Heart left ventricle (tissue), 13 donors: ENCODE data around the gene BHLHA9.

Source experiments
- POLR2A ChIP-seq, 2 donors: fragments of 450-650 bp; IDR thresholded peaks; one replicate each; pipeline ENCODE4 v1.6.1; 2017; ENCODE audit warnings: antibody characterized with exemption in 2 of 2, mild to moderate bottlenecking in 2 of 2, moderate library complexity in 2 of 2
- TF ChIP-seq, protein P1 (sequence below), 12 donors: fragments of 200-600 bp; sonication (generic) in 4 of 12; IDR thresholded peaks; one replicate each; pipeline versions ENCODE4 v1.5.0 to v1.8.0; 2018 to 2022; ENCODE audit warnings: antibody characterized with exemption in 12 of 12, mild to moderate bottlenecking in 5 of 12
- donor health status: ischemic (EF 13 %, LVEDD 7.1; RV severe dilation, severe dysfunction).
- donor health status: DM: no; HTN: yes; CAD: no.
- donor health status: DM: no; HTN: no; CAD: no.
- donor health status: ischemic (EF 25% LVEDD 6.9; RV normal size, moderate dysfunction).
- donor health status: ischemic (EF 25% LVEDD 5.7; RV mildly dilated, moderate dysfunction).
- donor health status: ischemic (EF 35%, LVEDD 5.7; RV mildly dilated, moderate dysfunction).
- donor health status: nonischemic (EF 11% LVEDD 7.7; RV severe dilation, severe dysfunction).
- donor health status: DM: yes; HTN: yes; CAD: no.
- donor health status: PGD.
- donor health status: ischemic (EF 29% LVEDD 5.4; RV normal size, mild dysfunction).
- donor health status: nonischemic (EF 23%, LVEDD 6.1; RV moderate dilation, normal function).

DNA sequence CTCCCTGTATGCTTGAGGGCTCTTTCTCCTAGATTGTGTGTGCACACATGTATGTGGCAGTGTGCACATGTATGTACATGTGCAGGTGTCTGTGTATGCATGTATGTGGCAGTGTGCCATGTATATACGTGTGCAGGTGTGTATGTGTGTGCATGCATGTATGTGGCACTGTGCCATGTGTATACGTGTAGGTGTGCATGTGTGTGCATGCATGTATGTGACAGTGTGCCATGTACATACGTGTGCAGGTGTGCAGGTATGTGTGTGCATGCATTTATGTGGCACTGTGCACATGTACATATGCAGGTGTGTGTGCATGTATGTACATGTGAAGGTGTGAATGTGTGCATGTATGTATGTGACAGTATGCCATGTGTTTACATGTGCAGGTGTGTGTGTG lies 43.9 kb upstream of the BHLHA9 start:
- TF ChIP-seq, protein P1, sequence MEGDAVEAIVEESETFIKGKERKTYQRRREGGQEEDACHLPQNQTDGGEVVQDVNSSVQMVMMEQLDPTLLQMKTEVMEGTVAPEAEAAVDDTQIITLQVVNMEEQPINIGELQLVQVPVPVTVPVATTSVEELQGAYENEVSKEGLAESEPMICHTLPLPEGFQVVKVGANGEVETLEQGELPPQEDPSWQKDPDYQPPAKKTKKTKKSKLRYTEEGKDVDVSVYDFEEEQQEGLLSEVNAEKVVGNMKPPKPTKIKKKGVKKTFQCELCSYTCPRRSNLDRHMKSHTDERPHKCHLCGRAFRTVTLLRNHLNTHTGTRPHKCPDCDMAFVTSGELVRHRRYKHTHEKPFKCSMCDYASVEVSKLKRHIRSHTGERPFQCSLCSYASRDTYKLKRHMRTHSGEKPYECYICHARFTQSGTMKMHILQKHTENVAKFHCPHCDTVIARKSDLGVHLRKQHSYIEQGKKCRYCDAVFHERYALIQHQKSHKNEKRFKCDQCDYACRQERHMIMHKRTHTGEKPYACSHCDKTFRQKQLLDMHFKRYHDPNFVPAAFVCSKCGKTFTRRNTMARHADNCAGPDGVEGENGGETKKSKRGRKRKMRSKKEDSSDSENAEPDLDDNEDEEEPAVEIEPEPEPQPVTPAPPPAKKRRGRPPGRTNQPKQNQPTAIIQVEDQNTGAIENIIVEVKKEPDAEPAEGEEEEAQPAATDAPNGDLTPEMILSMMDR (IDR thresholded peaks at IDR 0.05): no peak
- TF ChIP-seq POLR2A (IDR thresholded peaks at IDR 0.05): no peak
